Midbrain (tissue), 1 donor: ENCODE measurements around the gene COPE.
"Not testable (repeated sequence)": the region's sequence is repeated elsewhere in the genome, so short reads cannot be mapped to it uniquely, and the experiment has no call there.

Source experiments
- DNase-seq: peaks from one replicate; lab custom pipeline; 2025; lab: John Stamatoyannopoulos, UW

COPE gene

GRCh38 chr19:18908917-18909619 is 10.1 kb downstream of the COPE start:
- DNase-seq = peak; percentile 33

GRCh38 chr19:18906605-18907519 is 12.3 kb downstream of the COPE start:
- DNase-seq = peak; percentile 87

- no peak for DNase-seq
Measured at GRCh38 chr19:18905513-18906236, 13.5 kb downstream of the COPE start.

DNA sequence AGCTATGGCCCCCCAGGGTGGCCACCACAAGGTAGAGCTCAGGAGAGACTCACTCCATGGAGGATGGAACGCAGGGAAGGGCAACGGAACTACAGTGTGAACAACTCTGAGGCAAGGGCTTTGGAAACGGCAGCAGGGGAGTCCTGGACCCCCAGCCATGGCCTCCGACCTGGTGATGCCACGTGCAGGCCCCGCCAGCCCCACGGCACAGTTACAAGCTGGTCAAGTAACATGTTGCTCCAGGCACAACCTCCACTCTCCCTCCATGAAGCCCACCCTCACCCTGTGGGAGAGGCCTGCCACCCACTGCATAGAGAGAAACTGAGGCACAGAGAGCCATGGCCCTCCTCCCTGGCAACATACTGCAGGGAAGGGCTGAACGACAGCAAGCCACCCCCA is 14.1 kb downstream of the COPE start:
- no peak for DNase-seq

DNA sequence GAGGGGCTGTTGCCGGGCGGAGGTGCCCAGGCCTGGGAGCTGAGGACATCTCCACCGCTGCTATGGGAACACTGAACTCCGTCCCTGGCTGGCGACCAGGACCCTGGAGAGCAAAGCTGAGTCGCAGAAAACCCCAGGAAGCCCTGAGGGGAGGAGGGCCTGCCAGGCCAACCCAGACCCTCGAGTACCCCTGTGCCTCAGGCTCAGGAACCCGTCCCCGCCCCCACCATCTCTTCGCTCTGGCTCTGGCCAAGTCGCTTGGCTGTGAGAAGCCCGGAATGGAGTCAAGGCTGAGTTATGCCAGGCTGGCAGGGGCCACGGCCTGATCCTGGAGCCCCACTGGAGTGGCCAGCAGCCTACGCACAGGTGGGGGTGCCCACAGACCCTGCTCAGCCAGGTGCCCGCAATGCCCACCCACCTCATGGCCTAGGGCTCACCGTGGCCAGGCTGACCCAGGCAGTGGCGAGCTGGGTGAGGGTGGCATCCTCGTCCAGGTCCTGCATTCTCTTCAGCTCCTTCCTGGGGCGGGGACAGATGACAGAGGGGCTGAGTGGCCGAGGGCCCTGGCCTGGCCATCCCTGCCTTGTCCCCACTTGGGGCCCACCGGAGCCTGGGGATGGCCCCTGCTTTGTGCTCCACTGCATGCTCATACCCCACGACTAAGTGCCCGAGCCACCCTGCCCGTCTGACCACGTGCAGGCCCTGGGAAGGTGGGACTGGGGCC is 14.7 kb downstream of the COPE start:
- DNase-seq = peak; percentile 72

GRCh38 chr19:18903156-18904037 is 15.8 kb downstream of the COPE start:
- DNase-seq = no peak

DNA sequence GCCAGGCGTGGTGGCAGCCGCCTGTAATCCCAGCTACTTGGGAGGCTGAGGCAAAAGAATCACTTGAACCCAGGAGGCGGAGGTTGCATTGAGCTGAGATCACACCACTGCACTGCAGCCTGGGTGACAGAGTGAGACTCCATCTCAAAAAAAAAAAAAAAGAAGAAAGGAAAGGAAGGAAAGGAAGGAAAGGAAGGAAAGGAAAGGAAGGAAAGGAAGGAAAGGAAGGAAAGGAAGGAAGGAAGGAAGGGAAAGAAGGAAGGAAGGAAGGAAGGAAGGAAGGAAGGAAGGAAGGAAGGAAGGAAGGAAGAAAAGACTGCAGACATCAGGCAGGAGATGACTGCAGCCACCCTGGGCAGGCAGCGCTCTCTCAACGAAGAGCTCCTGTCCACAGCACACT is 16.7 kb downstream of the COPE start:
- not testable (repeated sequence) for DNase-seq

DNA sequence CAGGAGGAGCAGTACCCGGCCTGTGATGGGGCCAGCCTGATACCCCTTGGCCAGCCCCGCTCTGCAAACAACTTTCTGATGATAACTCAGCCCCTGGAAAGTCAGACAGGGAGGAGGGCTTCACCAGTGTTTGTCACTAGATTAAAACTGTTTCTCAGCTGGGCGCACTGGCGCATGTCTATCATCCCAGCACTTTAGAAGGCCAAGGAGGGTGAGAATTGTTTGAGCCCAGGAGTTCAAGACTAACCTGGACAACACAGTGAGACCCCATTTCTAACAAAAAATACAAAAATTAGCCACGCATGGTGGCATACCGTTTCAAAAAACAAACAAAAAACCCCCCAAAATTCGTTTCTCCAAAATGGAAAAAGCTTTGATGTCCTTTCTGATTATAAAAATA is 17.7 kb downstream of the COPE start:
- DNase-seq = no peak

DNA sequence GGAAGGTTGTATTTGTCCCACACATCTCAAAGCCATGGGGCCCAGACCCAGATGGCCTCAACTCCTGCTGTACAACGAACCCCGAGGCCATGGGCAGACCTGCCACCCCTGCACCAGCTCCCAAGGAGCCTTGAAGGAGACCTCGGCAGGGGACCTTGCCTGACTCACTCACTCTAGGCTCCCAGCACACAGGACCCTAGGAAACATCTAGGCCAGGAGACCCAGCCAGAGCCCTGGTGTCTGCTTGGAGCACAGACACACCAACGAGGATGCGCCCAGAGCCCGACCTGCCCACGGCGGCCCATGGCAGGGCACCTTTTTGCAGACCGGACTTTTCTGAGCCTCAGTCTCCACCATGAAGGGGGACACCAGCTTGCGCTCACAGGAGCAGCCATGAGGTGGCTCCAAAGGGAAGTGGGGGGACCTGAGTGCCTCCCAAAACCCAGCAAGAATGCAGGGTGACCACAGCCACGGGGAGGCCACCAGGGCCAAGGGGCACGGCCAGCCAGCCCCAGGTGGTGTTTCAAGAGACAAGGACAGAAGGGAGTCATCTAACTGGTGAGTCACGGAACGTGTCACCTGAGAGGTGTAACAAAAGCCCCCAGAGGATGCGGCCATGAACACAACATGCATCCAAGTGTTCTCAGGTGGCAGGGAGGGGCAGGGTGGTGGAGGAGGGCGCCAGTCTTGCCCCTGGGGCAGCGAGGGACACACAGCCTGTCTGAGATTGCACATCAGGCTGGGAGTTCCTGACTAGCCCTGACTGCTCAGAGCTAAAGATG is 18.3 kb downstream of the COPE start:
- no peak for DNase-seq

DNA sequence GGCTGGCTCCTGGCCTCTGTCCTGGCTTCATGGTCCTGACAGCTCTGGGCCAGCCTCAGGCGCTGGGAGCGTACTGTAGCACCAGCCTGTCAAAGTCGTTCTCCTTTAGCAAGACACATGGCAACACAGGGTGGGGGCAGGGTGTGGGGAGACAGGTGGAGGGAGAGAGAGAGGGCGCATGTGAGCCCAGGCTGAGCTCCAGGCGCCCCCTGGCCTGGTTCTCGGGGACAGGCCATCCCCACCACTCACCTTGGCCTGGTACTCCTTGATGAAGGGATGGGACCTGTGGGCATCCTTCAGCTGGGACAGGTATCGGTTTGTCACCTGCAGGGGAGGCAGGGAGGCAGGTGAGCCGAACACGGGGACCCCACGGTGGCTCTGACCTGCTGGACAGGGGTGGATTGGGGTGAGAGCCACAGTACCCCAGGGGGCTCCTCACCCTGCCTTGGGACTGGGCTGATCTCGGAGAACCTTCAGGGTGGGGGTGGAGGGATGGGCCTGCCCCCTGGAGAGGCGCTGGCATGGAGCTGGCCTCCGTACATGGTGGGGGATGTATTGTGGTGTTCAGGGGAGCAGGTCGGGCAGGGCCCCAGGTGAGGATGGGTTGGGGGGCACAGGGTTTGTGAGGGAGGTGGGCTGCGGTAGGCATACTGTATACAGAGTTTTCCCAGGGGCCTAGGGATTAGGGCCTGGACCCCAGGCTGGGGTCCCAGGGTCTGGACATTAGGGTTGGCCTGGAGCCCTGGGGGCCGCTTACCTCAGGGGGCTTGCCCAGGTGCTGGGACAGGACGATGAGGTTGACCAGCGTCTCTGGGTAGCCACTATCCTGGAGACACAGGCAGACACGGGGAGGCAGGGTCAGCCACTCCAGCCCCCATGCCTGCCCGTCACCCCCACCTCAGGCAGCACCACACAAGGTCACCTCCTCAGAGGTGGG is 19.3 kb downstream of the COPE start:
- no peak for DNase-seq

DNA sequence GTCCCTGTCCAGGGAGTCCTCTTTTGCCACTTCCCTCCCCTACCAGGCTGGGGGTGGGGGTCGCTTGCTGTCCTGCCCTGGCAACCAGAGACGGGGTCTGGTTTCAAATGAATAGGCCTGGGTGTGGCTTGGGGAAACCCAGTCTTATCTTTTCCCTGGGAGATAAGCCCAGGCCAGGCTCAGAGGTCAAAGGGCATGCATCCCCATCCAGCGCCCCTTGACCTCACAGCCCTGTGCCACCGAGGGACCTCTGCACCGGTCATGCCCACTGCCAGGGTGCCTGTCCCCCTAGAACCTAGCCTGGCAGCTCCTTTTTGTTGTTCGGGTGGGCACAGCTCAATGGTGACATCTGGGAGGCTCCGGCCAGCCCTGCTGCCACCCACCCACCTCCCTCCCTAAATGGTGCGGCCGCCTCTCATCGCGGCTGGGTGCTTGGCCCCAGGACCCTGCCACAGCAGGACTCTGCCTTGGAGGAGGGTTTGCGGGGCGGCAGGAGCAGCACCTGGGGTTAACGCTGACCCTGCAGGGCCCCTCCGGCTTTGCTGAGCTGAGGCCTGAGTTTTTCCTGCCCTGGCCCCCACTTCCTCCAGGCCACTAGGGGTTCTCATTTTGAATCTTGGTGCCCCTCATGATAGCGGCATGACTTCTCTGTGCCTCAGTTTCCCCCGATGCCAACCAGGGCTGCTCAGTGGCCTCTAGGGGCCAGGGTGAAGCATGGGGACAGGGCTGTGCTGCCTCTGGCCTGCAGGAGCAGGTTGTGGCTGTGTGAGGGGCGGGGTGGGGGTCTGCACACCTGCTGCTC is 20.4 kb downstream of the COPE start:
- no peak for DNase-seq

- DNase-seq = no peak
Measured at GRCh38 chr19:18898081-18898606, 21.0 kb downstream of the COPE start.

DNA sequence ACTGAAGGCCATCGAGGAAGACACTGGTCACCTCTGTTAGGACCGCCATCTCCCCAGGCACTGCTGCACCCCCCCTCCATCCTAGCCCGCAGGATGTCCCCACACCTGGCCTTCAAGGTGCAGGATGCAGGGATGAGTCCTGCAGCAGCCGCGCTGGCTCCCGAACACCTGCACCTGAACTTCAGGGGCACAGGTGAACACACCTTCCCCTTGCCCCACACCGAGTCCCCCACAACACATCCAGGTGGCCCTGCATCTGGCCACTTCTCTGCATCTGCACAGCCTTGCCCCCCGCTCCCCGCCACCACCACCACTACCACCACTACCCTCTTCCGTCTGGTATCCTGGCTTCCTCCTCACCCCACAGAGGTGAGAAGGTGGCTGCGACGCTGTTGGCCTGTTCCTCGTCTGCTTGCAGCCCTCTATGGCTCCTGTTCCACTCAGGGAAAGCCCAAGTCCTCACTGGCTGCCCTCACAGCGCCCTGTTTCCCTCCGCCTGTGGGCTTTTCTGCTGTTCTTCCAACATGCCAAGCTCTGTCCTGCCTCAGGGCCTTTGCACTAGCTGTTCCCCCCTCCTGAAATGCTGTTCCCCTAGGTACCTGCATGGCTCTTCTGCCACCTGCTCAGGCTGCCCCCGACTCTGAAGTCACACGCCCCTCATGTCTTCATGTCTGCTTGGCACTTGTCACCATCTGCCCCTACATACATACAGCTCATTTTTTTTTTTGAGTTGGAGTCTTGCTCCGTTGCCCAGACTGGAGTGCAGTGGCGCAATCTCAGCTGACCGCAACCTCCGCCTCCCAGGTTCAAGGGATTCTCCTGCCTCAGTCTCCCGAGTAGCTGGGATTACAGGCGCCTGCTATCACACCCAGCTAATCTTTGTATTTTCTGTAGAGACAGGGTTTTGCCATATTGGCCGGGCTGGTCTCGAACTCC is 21.8 kb downstream of the COPE start:
- DNase-seq = no peak

DNA sequence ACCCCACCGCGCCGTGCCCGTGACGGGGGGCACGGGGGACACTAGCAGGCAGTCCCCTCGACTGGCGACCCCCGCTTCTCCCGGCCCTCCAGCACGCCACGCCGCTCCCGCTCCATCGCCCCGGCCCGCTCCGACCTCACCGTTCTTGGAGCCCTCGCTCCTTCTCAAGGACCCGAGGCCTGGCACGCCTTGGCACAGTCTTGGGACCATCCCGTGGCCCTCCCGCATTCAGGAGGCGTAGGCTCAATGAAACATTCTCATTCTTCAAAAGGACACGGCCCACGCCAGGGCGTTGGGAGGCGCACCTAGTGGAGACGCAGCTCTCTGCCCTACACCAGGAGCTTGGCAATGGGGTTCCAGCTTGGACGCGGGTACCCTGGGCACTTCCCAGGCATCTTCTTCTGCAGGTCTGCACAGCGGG is 22.8 kb downstream of the COPE start:
- DNase-seq = peak; percentile 47

DNA sequence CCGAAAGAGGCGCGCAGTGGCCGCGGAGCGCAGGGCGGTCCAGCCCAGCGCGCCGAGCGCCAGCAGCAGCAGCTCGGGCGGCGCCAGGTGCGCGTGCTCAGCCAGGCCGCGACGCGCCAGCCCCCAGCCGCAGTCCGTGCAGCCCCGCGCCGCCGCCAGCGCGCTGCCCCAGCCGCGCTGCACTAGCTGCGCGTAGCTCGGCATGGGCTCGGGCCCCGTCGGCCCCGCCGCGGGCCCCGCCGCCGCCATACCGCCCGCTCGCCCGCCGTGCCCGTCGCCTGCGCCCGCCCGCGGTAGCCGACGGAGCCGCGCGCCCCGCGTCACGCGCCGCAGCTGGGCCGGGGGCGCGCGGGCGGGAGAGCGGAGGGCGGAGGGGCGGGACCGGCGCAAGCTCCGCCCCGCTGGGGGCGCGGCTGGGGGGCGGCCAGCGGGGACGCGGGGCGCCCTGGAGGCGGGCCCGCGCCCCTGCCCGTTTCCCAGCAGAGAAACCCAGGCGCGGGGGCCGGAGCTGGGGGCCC is 23.3 kb downstream of the COPE start, which contains the start of gene CERS1:
CERS1 (minus strand) TSS at position 335 of the 518 bp plus-strand sequence; CDS start at position 249, 86 bp downstream.
- DNase-seq = peak; percentile 58
